Measurements from ENCODE around the gene FRMD4A. TPM values are rescaled to one million over a fixed set of nuclear protein-coding genes. Genes with fewer than 3 reads are reported as not detected.

Gene FRMD4A
- total RNA-seq, 1 experiment from 2014 or later, result 0.23 TPM

GRCh38 chr10:14087566-14087965 is 243.2 kb downstream of the FRMD4A start:
- H3K9me3 Mint-ChIP-seq (ENCODE audit: unreplicated experiment), result no peaks in the 10 kb centered on the region

DNA sequence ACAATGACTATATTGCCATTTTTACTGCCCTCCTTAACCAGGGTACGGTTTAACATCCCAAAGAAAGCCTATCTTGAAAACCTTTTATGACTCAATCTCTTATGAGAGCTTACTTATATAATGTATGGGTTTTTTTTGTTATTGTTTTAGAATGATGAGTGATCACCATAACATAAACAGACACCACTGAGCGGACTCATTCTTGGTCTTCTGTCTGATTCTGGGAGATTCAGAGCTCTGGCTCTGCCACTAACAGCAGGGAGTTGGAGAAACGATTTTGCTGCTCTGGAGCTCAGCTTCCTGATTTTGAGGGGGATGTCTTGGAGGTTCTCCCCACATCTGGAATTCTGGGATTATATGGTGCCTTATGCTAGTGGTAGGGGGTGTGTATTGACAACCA is 244.1 kb downstream of the FRMD4A start:
- Mint-ChIP-seq H3K36me3 (ENCODE audit: insufficient read depth, unreplicated experiment) (no peaks in the 10 kb centered on the region), H3K27ac (ENCODE audit: low read depth, unreplicated experiment) (no peak overlapping the region)
- intact Hi-C loops (cut with micrococcal nuclease), result no loop called here

More at GRCh38 chr10:14087566-14087965, 243.2 kb downstream of the FRMD4A start:
- no peak for DNase-seq (ENCODE audit: unreplicated experiment)
- Mint-ChIP-seq H3K4me3 (ENCODE audit: unreplicated experiment) (no peak overlapping the region), H3K36me3 (ENCODE audit: insufficient read depth, unreplicated experiment) (no peaks in the 10 kb centered on the region), H3K4me1 (ENCODE audit: insufficient read depth, unreplicated experiment) (peaks cover 7% of the 10 kb centered on the region), H3K27ac (ENCODE audit: low read depth, unreplicated experiment) (no peak overlapping the region), H3K27me3 (ENCODE audit: insufficient read depth, unreplicated experiment) (no peaks in the 10 kb centered on the region)
- POLR2A ChIA-PET, result no interaction called here
- CTCF ChIA-PET, result no interaction called here
- intact Hi-C loops (cut with micrococcal nuclease), result no loop called here
- BruUV-seq (replicated peaks), result no TSS peak
- TF ChIP-seq, protein P1, sequence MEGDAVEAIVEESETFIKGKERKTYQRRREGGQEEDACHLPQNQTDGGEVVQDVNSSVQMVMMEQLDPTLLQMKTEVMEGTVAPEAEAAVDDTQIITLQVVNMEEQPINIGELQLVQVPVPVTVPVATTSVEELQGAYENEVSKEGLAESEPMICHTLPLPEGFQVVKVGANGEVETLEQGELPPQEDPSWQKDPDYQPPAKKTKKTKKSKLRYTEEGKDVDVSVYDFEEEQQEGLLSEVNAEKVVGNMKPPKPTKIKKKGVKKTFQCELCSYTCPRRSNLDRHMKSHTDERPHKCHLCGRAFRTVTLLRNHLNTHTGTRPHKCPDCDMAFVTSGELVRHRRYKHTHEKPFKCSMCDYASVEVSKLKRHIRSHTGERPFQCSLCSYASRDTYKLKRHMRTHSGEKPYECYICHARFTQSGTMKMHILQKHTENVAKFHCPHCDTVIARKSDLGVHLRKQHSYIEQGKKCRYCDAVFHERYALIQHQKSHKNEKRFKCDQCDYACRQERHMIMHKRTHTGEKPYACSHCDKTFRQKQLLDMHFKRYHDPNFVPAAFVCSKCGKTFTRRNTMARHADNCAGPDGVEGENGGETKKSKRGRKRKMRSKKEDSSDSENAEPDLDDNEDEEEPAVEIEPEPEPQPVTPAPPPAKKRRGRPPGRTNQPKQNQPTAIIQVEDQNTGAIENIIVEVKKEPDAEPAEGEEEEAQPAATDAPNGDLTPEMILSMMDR (IDR thresholded peaks at IDR 0.05; ENCODE audit: unreplicated experiment), result no peak

DNA sequence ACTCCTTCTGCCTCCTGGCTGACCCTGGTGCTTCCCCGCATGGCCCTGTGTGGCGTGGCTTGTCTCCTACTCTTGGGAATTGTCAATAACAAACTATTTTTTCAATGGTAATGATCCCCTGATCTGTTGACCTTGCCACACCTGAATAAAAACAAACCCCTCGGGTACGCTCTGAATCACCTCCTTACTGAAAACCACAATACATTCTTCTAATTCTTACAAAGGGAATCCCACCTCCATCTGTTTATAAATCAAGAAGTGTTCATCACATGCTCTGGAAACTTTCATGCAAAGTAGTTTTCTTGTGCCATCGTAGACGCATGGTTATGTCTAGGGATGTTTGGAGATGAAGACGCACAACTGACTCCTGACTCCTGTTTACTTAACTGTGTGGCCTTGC is 245.8 kb downstream of the FRMD4A start:
- Mint-ChIP-seq H3K4me3 (ENCODE audit: unreplicated experiment) (no peak overlapping the region), H3K9me3 (ENCODE audit: unreplicated experiment) (no peaks in the 10 kb centered on the region), H3K36me3 (ENCODE audit: insufficient read depth, unreplicated experiment) (no peaks in the 10 kb centered on the region), H3K4me1 (ENCODE audit: insufficient read depth, unreplicated experiment) (peaks cover 7% of the 10 kb centered on the region), H3K27ac (ENCODE audit: low read depth, unreplicated experiment) (no peak overlapping the region), H3K27me3 (ENCODE audit: insufficient read depth, unreplicated experiment) (no peaks in the 10 kb centered on the region)
- ChIA-PET CTCF (no interaction called here), POLR2A (interaction anchor here (1.7 kb wide), 1 partner anchor 10 kb away, joined by 5 read pairs; no protein-coding TSS in a partner anchor)
- TF ChIP-seq, protein P1 (IDR thresholded peaks at IDR 0.05; ENCODE audit: unreplicated experiment), result no peak
- DNase-seq (ENCODE audit: unreplicated experiment), result peak; percentile 12
- intact Hi-C loops (cut with micrococcal nuclease), result no loop called here
- no TSS peak for BruUV-seq (replicated peaks)

More for the DNA sequence above, 244.1 kb downstream of the FRMD4A start:
- POLR2A ChIA-PET, result interaction anchor here (0.6 to 1.0 kb wide), 2 partner anchors 12 to 1081 kb away, joined by 3 to 5 read pairs; no protein-coding TSS in a partner anchor
- Mint-ChIP-seq H3K4me3 (ENCODE audit: unreplicated experiment) (no peak overlapping the region), H3K4me1 (ENCODE audit: insufficient read depth, unreplicated experiment) (peaks cover 7% of the 10 kb centered on the region), H3K27me3 (ENCODE audit: insufficient read depth, unreplicated experiment) (no peaks in the 10 kb centered on the region), H3K9me3 (ENCODE audit: unreplicated experiment) (no peaks in the 10 kb centered on the region)
- CTCF ChIA-PET, result interaction anchor here (0.7 kb wide), 1 partner anchor 389 kb away, joined by 3 read pairs; no protein-coding TSS in a partner anchor
- DNase-seq (ENCODE audit: unreplicated experiment), result no peak
- TF ChIP-seq, protein P1 (IDR thresholded peaks at IDR 0.05; ENCODE audit: unreplicated experiment), result no peak
- BruUV-seq (replicated peaks), result no TSS peak

DNA sequence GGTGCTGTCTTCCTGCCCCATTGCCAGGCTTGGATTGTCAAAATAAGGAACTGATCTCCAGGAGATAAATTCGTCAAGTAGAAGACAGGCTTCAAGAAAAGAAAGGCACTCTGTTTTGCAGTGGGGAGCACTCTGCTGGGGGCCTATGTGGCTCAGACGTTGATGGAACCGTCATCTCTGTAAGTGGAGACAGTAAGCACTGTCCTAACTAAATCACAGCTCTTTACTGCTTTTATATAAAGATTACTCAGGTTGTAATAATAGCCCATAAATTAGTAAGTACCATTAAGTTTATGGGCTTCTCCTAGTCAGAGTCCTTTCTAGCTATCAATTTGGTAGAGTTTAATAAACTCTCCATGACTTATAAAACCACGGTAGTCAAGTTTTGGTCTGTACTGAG is 249.9 kb downstream of the FRMD4A start:
- H3K4me1 Mint-ChIP-seq (ENCODE audit: insufficient read depth, unreplicated experiment), result peaks cover 7% of the 10 kb centered on the region
- ChIA-PET CTCF (interaction anchor here (1.0 to 1.1 kb wide), 2 partner anchors 11 to 13 kb away, joined by 4 read pairs; no protein-coding TSS in a partner anchor), POLR2A (no interaction called here)
- BruUV-seq (replicated peaks), result no TSS peak
- H3K36me3 Mint-ChIP-seq (ENCODE audit: insufficient read depth, unreplicated experiment), result no peaks in the 10 kb centered on the region
- no peaks in the 10 kb centered on the region for H3K9me3 Mint-ChIP-seq (ENCODE audit: unreplicated experiment)
- no peak overlapping the region for H3K27ac Mint-ChIP-seq (ENCODE audit: low read depth, unreplicated experiment)
- H3K4me3 Mint-ChIP-seq (ENCODE audit: unreplicated experiment), result no peak overlapping the region
- intact Hi-C loops (cut with micrococcal nuclease), result no loop called here
- H3K27me3 Mint-ChIP-seq (ENCODE audit: insufficient read depth, unreplicated experiment), result no peaks in the 10 kb centered on the region
- TF ChIP-seq, protein P1 (IDR thresholded peaks at IDR 0.05; ENCODE audit: unreplicated experiment), result no peak
- DNase-seq (ENCODE audit: unreplicated experiment), result no peak

Data from MCF 10A (cell line).